GM19193 (cell line): Measurements from ENCODE around the gene EPHB1.

Source experiments
- POLR2A ChIP-seq: IDR thresholded peaks from 4 replicates; pipeline ENCODE4 v1.6.1; 2011; ENCODE audit not compliant: insufficient read depth, insufficient read length; ENCODE audit errors: extremely low read depth

Gene EPHB1

GRCh38 chr3:135169651-135170050 lies 374.6 kb downstream of the EPHB1 start:
- TF ChIP-seq POLR2A = no peak

- TF ChIP-seq POLR2A = no peak
These were observed 375.7 kb downstream of the EPHB1 start for GRCh38 chr3:135170732-135171131.

- TF ChIP-seq POLR2A = no peak
These were observed 377.3 kb downstream of the EPHB1 start for GRCh38 chr3:135172191-135172869.

GRCh38 chr3:135175728-135176277 lies 380.7 kb downstream of the EPHB1 start:
- no peak for TF ChIP-seq POLR2A

GRCh38 chr3:135176881-135177280 lies 381.8 kb downstream of the EPHB1 start:
- no peak for TF ChIP-seq POLR2A

- no peak for TF ChIP-seq POLR2A
These were observed 383.5 kb downstream of the EPHB1 start for GRCh38 chr3:135178566-135178965.

GRCh38 chr3:135181408-135181807 lies 386.3 kb downstream of the EPHB1 start:
- TF ChIP-seq POLR2A = no peak

- no peak for TF ChIP-seq POLR2A
These were observed 387.4 kb downstream of the EPHB1 start for GRCh38 chr3:135182364-135182998.

- TF ChIP-seq POLR2A = no peak
These were observed 395.6 kb downstream of the EPHB1 start for GRCh38 chr3:135190658-135191057.

GRCh38 chr3:135191708-135192107 lies 396.6 kb downstream of the EPHB1 start:
- no peak for TF ChIP-seq POLR2A

GRCh38 chr3:135192929-135193328 lies 397.9 kb downstream of the EPHB1 start:
- TF ChIP-seq POLR2A = no peak

GRCh38 chr3:135197246-135197645 lies 402.2 kb downstream of the EPHB1 start:
- no peak for TF ChIP-seq POLR2A

- no peak for TF ChIP-seq POLR2A
These were observed 402.8 kb downstream of the EPHB1 start for GRCh38 chr3:135197856-135198255.

- TF ChIP-seq POLR2A = no peak
These were observed 404.1 kb downstream of the EPHB1 start for GRCh38 chr3:135199137-135199536.

GRCh38 chr3:135203026-135203425 lies 408.0 kb downstream of the EPHB1 start:
- no peak for TF ChIP-seq POLR2A

GRCh38 chr3:135213213-135213612 lies 418.2 kb downstream of the EPHB1 start:
- TF ChIP-seq POLR2A = no peak
